ENCODE data around the gene NT5DC4. TPM values are rescaled to one million over a fixed set of nuclear protein-coding genes. Genes with fewer than 3 reads are reported as not detected.
A peak's percentile ranks its signal among the peaks of the same experiment; 100 is the strongest.

NT5DC4 gene
- total RNA-seq, 1 experiment from 2014 or later: 0.22 TPM

- no peak for TF ChIP-seq FOSL1 (IDR thresholded peaks at IDR 0.05; ENCODE audit: low read depth)
- no peak for TF ChIP-seq JUND (IDR thresholded peaks at IDR 0.05)
- TF ChIP-seq POLR2A (IDR thresholded peaks at IDR 0.05; ENCODE audit: borderline replicate concordance, extremely low read depth, insufficient read depth, insufficient read length): no peak
- no peak for TF ChIP-seq EZH2 (IDR thresholded peaks at IDR 0.05)
These were observed 13.1 kb downstream of the NT5DC4 start (continued) for GRCh38 chr2:112733871-112734270.

- Histone ChIP-seq H3K4me1 (ENCODE audit: control insufficient read depth in 1 of 2, insufficient read depth in 2 of 2, low read length in 2 of 2) (peaks cover 15 to 23% of the 10 kb centered on the region in 2 experiments), H3K79me2 (ENCODE audit: insufficient read depth, low read length) (no peaks in the 10 kb centered on the region), H3K9me2 (ENCODE audit: insufficient read depth) (no peaks in the 10 kb centered on the region), H3K4me2 (ENCODE audit: low read length) (peak overlapping the region; percentile 54), H3K36me3 (ENCODE audit: control insufficient read depth in 1 of 2, insufficient read depth in 2 of 2, low read length in 2 of 2) (peaks cover 30 to 33% of the 10 kb centered on the region in 2 experiments), H3K27ac (ENCODE audit: low read depth, low read length) (no peak overlapping the region), H3K9me3 (ENCODE audit: control insufficient read depth in 1 of 2, insufficient read depth in 1 of 2, low read depth in 1 of 2, low read length in 2 of 2) (no peaks in the 10 kb centered on the region), H3K27me3 (ENCODE audit: insufficient read depth, low read length) (no peaks in the 10 kb centered on the region), H4K20me1 (ENCODE audit: insufficient read depth) (no peaks in the 10 kb centered on the region), H3K9ac (ENCODE audit: low read length) (no peak overlapping the region), H2AFZ (ENCODE audit: low read depth, low read length, poor library complexity, severe bottlenecking) (no peak overlapping the region), H3K4me3 (replicated peaks in 1 of 2; ENCODE audit: low read depth in 1 of 2, low read length in 2 of 2) (peak overlapping the region in 1 of 2 experiments; percentile 5; a peak in 1 of 4 replicates)
- intact Hi-C loops (cut with micrococcal nuclease): no loop called here
- no peak for DNase-seq (ENCODE audit: low read depth, low spot score)
- ATAC-seq: no peak
- TF ChIP-seq EGR1 (IDR thresholded peaks at IDR 0.05; ENCODE audit: low read depth) (no peak), SRF (IDR thresholded peaks at IDR 0.05; ENCODE audit: low read depth) (no peak), ZBTB33 (IDR thresholded peaks at IDR 0.05; ENCODE audit: extremely low read depth, insufficient replicate concordance, low read length) (no peak), CEBPB (IDR thresholded peaks at IDR 0.05; ENCODE audit: low read depth) (no peak), REST (IDR thresholded peaks at IDR 0.05; ENCODE audit: low read depth) (no peak), TCF7L2 (IDR thresholded peaks at IDR 0.05; ENCODE audit: borderline replicate concordance, extremely low read depth, insufficient read depth, insufficient read length) (no peak), SP1 (IDR thresholded peaks at IDR 0.05; ENCODE audit: low read depth) (no peak), CTCF (IDR thresholded peaks at IDR 0.05 in 2 of 3, conservative IDR thresholded peaks at IDR 0.05 in 1 of 3; ENCODE audit: borderline replicate concordance in 1 of 3, insufficient read depth in 1 of 3, low read depth in 2 of 3, low read length in 2 of 3) (no peak)
- ChIA-PET POLR2A (interaction anchor here (1.4 kb wide), 2 partner anchors 110 to 113 kb away, joined by 3 read pairs; no protein-coding TSS in a partner anchor), CTCF (interaction anchor here (1.9 to 3.3 kb wide), 4 partner anchors 12 to 204 kb away, joined by 10 to 18 read pairs (median 16); no protein-coding TSS in a partner anchor), RAD21 (ENCODE audit: low non-redundant PET in 1 of 2, low total read pairs in 2 of 2, uncharacterized antibody in 2 of 2, unreplicated experiment in 2 of 2) (interaction anchor here in 1 of 2 experiments (0.7 to 0.8 kb wide), 2 partner anchors 12 to 111 kb away, joined by 3 read pairs; no protein-coding TSS in a partner anchor)
- BruUV-seq (replicated peaks): TSS peak; percentile 20
These were observed 16.9 kb downstream of the NT5DC4 start for GRCh38 chr2:112737542-112738232.
